ENCODE measurements around the gene ERBB4.

ERBB4 gene

DNA sequence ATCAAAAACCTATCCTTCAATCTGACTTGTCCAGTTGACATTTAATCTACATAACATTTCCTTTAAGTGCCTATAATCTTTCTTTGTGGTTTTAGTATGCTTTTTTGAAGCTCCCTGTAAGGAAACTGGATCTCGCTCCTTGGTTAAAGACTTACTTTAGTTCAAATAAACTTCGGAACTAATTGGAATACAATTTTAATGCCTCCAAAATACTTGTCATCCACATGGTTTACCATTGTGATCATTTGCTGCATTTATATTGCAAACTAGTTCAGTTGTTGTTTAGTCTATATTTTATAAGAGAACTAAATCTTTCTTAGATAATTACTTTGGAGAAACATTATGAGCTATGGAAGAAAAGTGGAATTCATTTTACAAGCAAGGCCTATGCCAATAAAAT lies 496.0 kb downstream of the ERBB4 start:
- Histone ChIP-seq H3K4me3 (ENCODE audit: low read length, poor library complexity, severe bottlenecking) (no peak overlapping the region), H3K79me2 (ENCODE audit: insufficient read depth, low read length) (no peaks in the 10 kb centered on the region), H4K20me1 (ENCODE audit: insufficient read depth, low read length, poor library complexity, severe bottlenecking) (no peaks in the 10 kb centered on the region), H3K9me3 (ENCODE audit: insufficient read depth, low read depth, low read length) (no peaks in the 10 kb centered on the region), H3F3A (ENCODE audit: low read depth) (no peaks in the 10 kb centered on the region), H3K9ac (ENCODE audit: low read depth, low read length, poor library complexity, severe bottlenecking) (no peak overlapping the region), H3K4me1 (ENCODE audit: insufficient read depth, low read length, poor library complexity, severe bottlenecking) (no peaks in the 10 kb centered on the region), H3K27me3 (ENCODE audit: insufficient read depth, low read length, poor library complexity, severe bottlenecking) (no peaks in the 10 kb centered on the region), H2AFZ (ENCODE audit: low read length) (no peak overlapping the region), H3K9me2 (replicated peaks; ENCODE audit: low read depth, low read length) (no peaks in the 10 kb centered on the region), H3K36me3 (ENCODE audit: insufficient read depth, low read length) (no peaks in the 10 kb centered on the region), H3K4me2 (ENCODE audit: low read depth, low read length, poor library complexity, severe bottlenecking) (no peak overlapping the region)
- TF ChIP-seq, protein P1, sequence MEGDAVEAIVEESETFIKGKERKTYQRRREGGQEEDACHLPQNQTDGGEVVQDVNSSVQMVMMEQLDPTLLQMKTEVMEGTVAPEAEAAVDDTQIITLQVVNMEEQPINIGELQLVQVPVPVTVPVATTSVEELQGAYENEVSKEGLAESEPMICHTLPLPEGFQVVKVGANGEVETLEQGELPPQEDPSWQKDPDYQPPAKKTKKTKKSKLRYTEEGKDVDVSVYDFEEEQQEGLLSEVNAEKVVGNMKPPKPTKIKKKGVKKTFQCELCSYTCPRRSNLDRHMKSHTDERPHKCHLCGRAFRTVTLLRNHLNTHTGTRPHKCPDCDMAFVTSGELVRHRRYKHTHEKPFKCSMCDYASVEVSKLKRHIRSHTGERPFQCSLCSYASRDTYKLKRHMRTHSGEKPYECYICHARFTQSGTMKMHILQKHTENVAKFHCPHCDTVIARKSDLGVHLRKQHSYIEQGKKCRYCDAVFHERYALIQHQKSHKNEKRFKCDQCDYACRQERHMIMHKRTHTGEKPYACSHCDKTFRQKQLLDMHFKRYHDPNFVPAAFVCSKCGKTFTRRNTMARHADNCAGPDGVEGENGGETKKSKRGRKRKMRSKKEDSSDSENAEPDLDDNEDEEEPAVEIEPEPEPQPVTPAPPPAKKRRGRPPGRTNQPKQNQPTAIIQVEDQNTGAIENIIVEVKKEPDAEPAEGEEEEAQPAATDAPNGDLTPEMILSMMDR (conservative IDR thresholded peaks at IDR 0.05; ENCODE audit: low read length): no peak

DNA sequence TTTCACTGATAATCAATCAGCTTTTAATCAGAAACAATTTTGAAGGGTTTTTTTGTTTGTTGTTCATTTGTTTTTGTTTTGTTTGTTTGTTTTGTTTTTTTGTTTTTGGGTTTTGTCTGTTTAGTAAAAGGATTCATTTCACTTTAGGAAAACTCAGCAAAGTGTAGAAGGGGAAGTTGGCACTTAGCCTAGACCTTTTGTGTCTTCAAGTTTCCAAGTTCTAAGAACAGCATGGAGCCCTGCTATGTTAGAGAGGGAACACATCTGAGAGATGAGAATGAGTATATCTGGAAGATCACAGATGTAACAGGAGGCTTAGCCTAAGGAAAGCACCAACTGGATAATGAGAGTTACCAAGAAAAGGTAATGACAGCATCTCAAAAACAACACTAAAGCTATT lies 501.5 kb downstream of the ERBB4 start:
- Histone ChIP-seq H3K4me3 (ENCODE audit: low read length, poor library complexity, severe bottlenecking) (no peak overlapping the region), H3K9ac (ENCODE audit: low read depth, low read length, poor library complexity, severe bottlenecking) (no peak overlapping the region), H3K27me3 (ENCODE audit: insufficient read depth, low read length, poor library complexity, severe bottlenecking) (no peaks in the 10 kb centered on the region), H3K79me2 (ENCODE audit: insufficient read depth, low read length) (no peaks in the 10 kb centered on the region), H4K20me1 (ENCODE audit: insufficient read depth, low read length, poor library complexity, severe bottlenecking) (no peaks in the 10 kb centered on the region), H3K4me1 (ENCODE audit: insufficient read depth, low read length, poor library complexity, severe bottlenecking) (no peaks in the 10 kb centered on the region), H3F3A (ENCODE audit: low read depth) (no peaks in the 10 kb centered on the region), H2AFZ (ENCODE audit: low read length) (no peak overlapping the region), H3K9me3 (ENCODE audit: insufficient read depth, low read depth, low read length) (no peaks in the 10 kb centered on the region), H3K4me2 (ENCODE audit: low read depth, low read length, poor library complexity, severe bottlenecking) (no peak overlapping the region), H3K9me2 (replicated peaks; ENCODE audit: low read depth, low read length) (no peaks in the 10 kb centered on the region), H3K36me3 (ENCODE audit: insufficient read depth, low read length) (no peaks in the 10 kb centered on the region)
- TF ChIP-seq, protein P1 (conservative IDR thresholded peaks at IDR 0.05; ENCODE audit: low read length): no peak
- TF ChIP-seq EZH2phosphoT487 (IDR thresholded peaks at IDR 0.05; ENCODE audit: borderline replicate concordance): no peak

DNA sequence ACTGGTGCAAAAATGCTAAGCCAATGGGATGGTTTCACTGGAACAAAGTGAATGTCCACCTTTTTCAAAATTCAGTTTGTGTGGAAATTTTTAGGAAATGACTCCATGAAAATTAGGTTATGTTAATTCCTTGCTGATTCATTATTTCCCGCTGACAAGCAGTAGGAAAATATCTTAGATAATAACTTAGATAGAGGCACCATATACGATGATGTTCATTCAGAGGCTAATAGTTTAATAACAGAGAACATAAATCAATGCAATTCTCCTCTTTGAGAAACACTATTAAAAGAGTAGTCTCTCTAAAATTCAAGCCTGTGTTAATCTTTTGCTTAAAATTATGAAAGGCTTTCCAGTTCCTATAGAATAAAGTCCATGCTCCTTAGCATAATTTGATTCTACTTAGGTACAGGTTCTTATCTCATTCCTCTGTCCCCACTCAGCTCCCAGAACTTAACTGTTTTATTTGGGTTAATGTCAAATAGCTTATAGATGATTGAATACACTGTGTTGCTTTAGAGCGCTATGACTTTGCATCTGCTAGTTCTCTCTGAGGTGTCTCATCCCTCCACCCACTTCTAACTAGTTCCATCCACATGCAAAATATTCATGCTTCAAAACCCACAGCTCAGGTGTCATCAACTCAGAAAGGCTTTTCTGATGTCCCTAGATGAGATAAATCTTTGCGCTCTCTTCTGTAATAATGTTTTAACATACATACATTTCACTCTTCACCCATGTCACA lies 503.6 kb downstream of the ERBB4 start:
- H2AFZ ChIP-seq (ENCODE audit: low read length): no peak overlapping the region
- no peaks in the 10 kb centered on the region for H3K27me3 ChIP-seq (ENCODE audit: insufficient read depth, low read length, poor library complexity, severe bottlenecking)
- no peaks in the 10 kb centered on the region for H3K79me2 ChIP-seq (ENCODE audit: insufficient read depth, low read length)
- H3K4me3 ChIP-seq (ENCODE audit: low read length, poor library complexity, severe bottlenecking): no peak overlapping the region
- H3F3A ChIP-seq (ENCODE audit: low read depth): no peaks in the 10 kb centered on the region
- H3K4me1 ChIP-seq (ENCODE audit: insufficient read depth, low read length, poor library complexity, severe bottlenecking): no peaks in the 10 kb centered on the region
- no peaks in the 10 kb centered on the region for H3K9me2 ChIP-seq (replicated peaks; ENCODE audit: low read depth, low read length)
- H4K20me1 ChIP-seq (ENCODE audit: insufficient read depth, low read length, poor library complexity, severe bottlenecking): no peaks in the 10 kb centered on the region
- H3K36me3 ChIP-seq (ENCODE audit: insufficient read depth, low read length): no peaks in the 10 kb centered on the region
- no peaks in the 10 kb centered on the region for H3K9me3 ChIP-seq (ENCODE audit: insufficient read depth, low read depth, low read length)
- H3K9ac ChIP-seq (ENCODE audit: low read depth, low read length, poor library complexity, severe bottlenecking): no peak overlapping the region
- no peak overlapping the region for H3K4me2 ChIP-seq (ENCODE audit: low read depth, low read length, poor library complexity, severe bottlenecking)
- TF ChIP-seq EZH2phosphoT487 (IDR thresholded peaks at IDR 0.05; ENCODE audit: borderline replicate concordance): no peak

- no peaks in the 10 kb centered on the region for H3K9me3 ChIP-seq (ENCODE audit: insufficient read depth, low read depth, low read length)
- H3K27me3 ChIP-seq (ENCODE audit: insufficient read depth, low read length, poor library complexity, severe bottlenecking): no peaks in the 10 kb centered on the region
- H3K36me3 ChIP-seq (ENCODE audit: insufficient read depth, low read length): no peaks in the 10 kb centered on the region
- H3K79me2 ChIP-seq (ENCODE audit: insufficient read depth, low read length): no peaks in the 10 kb centered on the region
- TF ChIP-seq, protein P1 (conservative IDR thresholded peaks at IDR 0.05; ENCODE audit: low read length): no peak
- TF ChIP-seq EZH2phosphoT487 (IDR thresholded peaks at IDR 0.05; ENCODE audit: borderline replicate concordance): no peak
- H3K9ac ChIP-seq (ENCODE audit: low read depth, low read length, poor library complexity, severe bottlenecking): no peak overlapping the region
- no peaks in the 10 kb centered on the region for H3K9me2 ChIP-seq (replicated peaks; ENCODE audit: low read depth, low read length)
- H2AFZ ChIP-seq (ENCODE audit: low read length): no peak overlapping the region
- no peak overlapping the region for H3K4me2 ChIP-seq (ENCODE audit: low read depth, low read length, poor library complexity, severe bottlenecking)
- no peaks in the 10 kb centered on the region for H3F3A ChIP-seq (ENCODE audit: low read depth)
- no peak overlapping the region for H3K4me3 ChIP-seq (ENCODE audit: low read length, poor library complexity, severe bottlenecking)
- H4K20me1 ChIP-seq (ENCODE audit: insufficient read depth, low read length, poor library complexity, severe bottlenecking): no peaks in the 10 kb centered on the region
- no peaks in the 10 kb centered on the region for H3K4me1 ChIP-seq (ENCODE audit: insufficient read depth, low read length, poor library complexity, severe bottlenecking)
These were observed 504.7 kb downstream of the ERBB4 start for GRCh38 chr2:212033888-212034287.
